ENCODE measurements around the gene RYR3. TPM values are rescaled to one million over a fixed set of nuclear protein-coding genes. Genes with fewer than 3 reads are reported as not detected.

The RYR3 gene
- total and polyA plus RNA-seq, 10 of the 15 experiments (the other 5 are each of a cell fraction or from before 2014, with no cell fraction given) = under 0.01 to 0.44 (median 0.16) TPM; not detected in 5

- ChIA-PET CTCF (no interaction called here), RAD21 (ENCODE audit: unreplicated experiment) (no interaction called here), SMC1A (ENCODE audit: uncharacterized antibody, unreplicated experiment) (no interaction called here), POLR2A (no interaction called here)
- H2AFZ ChIP-seq (ENCODE audit: control insufficient read depth, low read depth, low read length) = no peak overlapping the region
- ATAC-seq (no peak), DNase-seq (ENCODE audit: low read depth, low spot score) (no peak), FAIRE-seq (no peak)
- intact Hi-C loops (cut with micrococcal nuclease; ENCODE audit: unreplicated experiment) = loop anchor here (5.0 kb wide), 1 partner anchor 48 kb away; no protein-coding TSS in a partner anchor
- no peak overlapping the region for H3K4me3 ChIP-seq
- H3K9ac ChIP-seq (ENCODE audit: control insufficient read depth, insufficient read depth, low read length) = no peak overlapping the region
- 94% methylated on average over 2 of the region's 2 CpGs for WGBS (ENCODE audit: insufficient coverage, insufficient replicate concordance, low lambda C conversion rate, missing lambda C conversion rate)
- BruUV-seq (replicated peaks) = no TSS peak
- in situ Hi-C loops (cut with MboI) = no loop called here
- H3K4me1 ChIP-seq (ENCODE audit: control insufficient read depth, insufficient read depth, low read length) = 0 out of 2 replicates have a peak, but pooled peaks cover 4% of the 10 kb centered on the region
- H4K20me1 ChIP-seq (ENCODE audit: control insufficient read depth, insufficient read depth) = no peaks in the 10 kb centered on the region
- TF ChIP-seq GABPA (IDR thresholded peaks at IDR 0.05; ENCODE audit: low read depth) (no peak), HCFC1 (IDR thresholded peaks at IDR 0.05; ENCODE audit: low read length) (no peak), KLF5 (IDR thresholded peaks at IDR 0.05; ENCODE audit: partially characterized antibody) (no peak), ZNF24 (IDR thresholded peaks at IDR 0.05) (no peak), POLR2AphosphoS5 (IDR thresholded peaks at IDR 0.05; ENCODE audit: low read length) (no peak), ETV6 (conservative IDR thresholded peaks at IDR 0.05 in 1 of 2, IDR thresholded peaks at IDR 0.05 in 1 of 2; ENCODE audit: borderline replicate concordance in 1 of 2, low read depth in 1 of 2) (no peak), CBX5 (IDR thresholded peaks at IDR 0.05; ENCODE audit: low read depth) (no peak), BACH1 (IDR thresholded peaks at IDR 0.05; ENCODE audit: borderline replicate concordance) (no peak), YBX1 (IDR thresholded peaks at IDR 0.05) (no peak), SPI1 (IDR thresholded peaks at IDR 0.05; ENCODE audit: borderline replicate concordance, insufficient read depth, low read depth, low read length) (no peak), CHD2 (IDR thresholded peaks at IDR 0.05; ENCODE audit: borderline replicate concordance, low read depth, low read length) (no peak), FOXK2 (IDR thresholded peaks at IDR 0.05) (no peak)
- no peaks in the 10 kb centered on the region for H3K27me3 ChIP-seq (replicated peaks in 1 of 2; ENCODE audit: control insufficient read depth in 2 of 2, insufficient read depth in 2 of 2, low read length in 1 of 2)
- no peak overlapping the region for H3K4me2 ChIP-seq (ENCODE audit: control insufficient read depth, insufficient read depth)
- no peak overlapping the region for H3K27ac ChIP-seq (ENCODE audit: control insufficient read depth, insufficient read depth)
- no peaks in the 10 kb centered on the region for H3K79me2 ChIP-seq (ENCODE audit: control insufficient read depth, insufficient read depth, low read length)
- H3K9me3 ChIP-seq (replicated peaks; ENCODE audit: control insufficient read depth, insufficient read depth, low read length) = no peaks in the 10 kb centered on the region
- no peaks in the 10 kb centered on the region for H3K36me3 ChIP-seq (ENCODE audit: control insufficient read depth in 2 of 2, insufficient read depth in 2 of 2, low read length in 1 of 2)
These were observed 468.1 kb downstream of the RYR3 start for GRCh38 chr15:33778852-33779251.
